ENCODE measurements around the gene HEATR5A.
"Not testable (repeated sequence)": the region's sequence is repeated elsewhere in the genome, so short reads cannot be mapped to it uniquely, and the experiment has no call there.

DNA sequence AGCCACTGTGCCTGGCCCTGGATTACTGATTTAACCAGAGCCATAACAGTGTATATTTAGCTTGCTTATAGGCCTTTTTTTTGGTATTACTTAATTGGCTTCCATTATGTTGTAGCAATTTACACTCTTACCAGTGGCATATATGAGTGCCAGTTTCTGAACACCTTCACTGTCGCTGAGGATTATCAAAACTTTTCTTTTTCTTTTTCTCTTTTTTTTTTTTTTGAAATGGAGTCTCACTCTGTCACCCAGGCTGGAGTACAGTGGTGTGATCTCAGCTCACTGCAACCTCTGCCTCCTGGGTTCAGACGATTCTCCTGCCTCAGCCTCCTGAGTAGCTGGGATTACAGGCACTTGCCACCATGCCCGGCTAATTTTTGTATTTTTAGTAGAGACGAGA is 164.4 kb downstream of the HEATR5A start:
- TF ChIP-seq TCF4 (CRISPR knock-in tag; IDR thresholded peaks at IDR 0.05; ENCODE audit: borderline replicate concordance); ISL1 (CRISPR knock-in tag; IDR thresholded peaks at IDR 0.05); TOX (CRISPR knock-in tag; IDR thresholded peaks at IDR 0.05; ENCODE audit: borderline replicate concordance): not testable (repeated sequence)

All from SK-N-SH treated with all-trans-retinoic acid at 6 μM for 48 hours (cell line).